ENCODE data around the gene ALG12. TPM values are rescaled to one million over a fixed set of nuclear protein-coding genes. Genes with fewer than 3 reads are reported as not detected.

ALG12 gene
- total RNA-seq, 2 experiments from 2014 or later: 7.4 to 9.6 TPM

DNA sequence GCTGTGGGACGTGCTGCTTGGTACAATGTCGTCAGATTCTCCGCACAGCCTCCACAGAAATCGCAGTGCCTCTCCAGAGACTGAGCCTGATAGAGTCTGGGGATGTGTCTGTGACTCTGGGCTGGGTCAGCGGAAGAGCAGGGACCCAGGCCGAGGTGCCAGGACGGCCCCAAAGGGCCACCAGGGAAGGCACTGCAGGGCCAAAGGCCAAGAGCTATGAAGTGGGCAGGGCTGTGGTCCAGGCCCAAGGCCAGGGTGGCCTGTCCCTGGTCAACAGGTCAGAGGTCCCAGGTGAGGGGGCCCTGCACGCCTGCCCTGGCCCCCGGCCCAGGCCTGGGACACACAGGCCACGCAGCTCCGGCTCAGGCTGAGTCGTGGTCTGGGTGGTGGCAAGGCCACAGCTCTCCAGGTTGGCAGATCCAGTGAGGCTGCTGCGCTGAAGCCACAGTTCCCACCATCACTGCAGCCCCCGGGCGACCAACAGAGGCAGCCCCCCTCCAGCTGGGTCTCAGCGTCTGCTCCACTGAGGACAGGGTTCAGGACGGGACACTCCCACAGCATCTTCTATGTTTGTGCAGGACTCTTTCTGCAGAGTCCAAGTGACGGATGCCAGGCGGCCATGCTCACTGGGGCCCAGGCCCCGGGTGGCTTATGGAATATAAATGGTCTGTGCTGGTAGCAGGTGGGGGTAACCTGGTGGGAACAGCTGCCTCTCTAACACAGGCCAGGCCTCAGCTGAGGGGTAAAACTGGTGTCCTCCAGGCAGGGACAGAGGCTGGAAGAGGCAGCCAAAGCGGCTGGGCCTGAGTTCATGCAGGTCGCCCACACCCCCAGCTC lies 37.6 kb upstream of the ALG12 start:
- peaks cover 6% of the 10 kb centered on the region for H3K4me1 Mint-ChIP-seq (ENCODE audit: low read depth)
- H3K9me3 Mint-ChIP-seq: no peaks in the 10 kb centered on the region
- H3K36me3 Mint-ChIP-seq (ENCODE audit: low read depth): no peaks in the 10 kb centered on the region
- no peak overlapping the region for H3K4me3 Mint-ChIP-seq
- no peak overlapping the region for H3K27ac Mint-ChIP-seq
- CTCF ChIA-PET: interaction anchor here (0.6 to 0.8 kb wide), 2 partner anchors 75 to 135 kb away, joined by 3 to 4 read pairs; no protein-coding TSS in a partner anchor
- DNase-seq: no peak
- no peaks in the 10 kb centered on the region for H3K27me3 Mint-ChIP-seq (ENCODE audit: low read depth)
- intact Hi-C loops (cut with micrococcal nuclease): no loop called here

DNA sequence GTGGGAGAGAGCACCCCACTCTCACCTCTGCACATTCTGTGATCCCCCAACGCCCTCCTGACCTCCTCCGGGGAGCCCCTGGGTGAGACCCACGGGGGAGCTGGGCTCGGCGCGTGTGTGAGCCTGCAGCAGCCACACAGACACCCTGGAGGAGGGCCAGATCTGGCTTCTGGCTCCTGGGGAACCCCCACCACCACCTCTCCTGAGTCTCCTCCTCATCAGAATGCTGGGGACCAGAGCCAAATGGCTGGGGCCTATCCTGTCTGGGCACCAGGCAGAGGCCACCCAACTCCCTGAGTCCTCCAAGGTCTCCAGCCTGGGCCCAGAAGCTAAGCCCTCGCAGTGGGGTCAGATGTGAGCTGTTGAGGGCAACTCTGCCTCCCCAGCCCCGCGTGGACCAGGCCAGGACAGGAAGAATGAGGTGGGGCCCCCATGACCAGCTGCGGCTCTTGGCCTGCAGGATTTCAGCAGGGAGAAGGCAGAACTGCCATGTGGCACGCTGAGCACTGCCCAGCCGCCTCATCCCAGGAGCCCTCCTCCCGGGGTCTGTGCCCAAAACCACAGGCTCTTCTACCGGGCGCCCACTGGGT lies 36.8 kb upstream of the ALG12 start:
- Mint-ChIP-seq H3K27me3 (ENCODE audit: low read depth) (no peaks in the 10 kb centered on the region), H3K4me1 (ENCODE audit: low read depth) (peaks cover 6% of the 10 kb centered on the region), H3K36me3 (ENCODE audit: low read depth) (no peaks in the 10 kb centered on the region), H3K4me3 (no peak overlapping the region), H3K9me3 (no peaks in the 10 kb centered on the region), H3K27ac (no peak overlapping the region)
- CTCF ChIA-PET: interaction anchor here (1.4 kb wide), 1 partner anchor 28 kb away, joined by 3 read pairs; no protein-coding TSS in a partner anchor
- intact Hi-C loops (cut with micrococcal nuclease): no loop called here
- DNase-seq: no peak

DNA sequence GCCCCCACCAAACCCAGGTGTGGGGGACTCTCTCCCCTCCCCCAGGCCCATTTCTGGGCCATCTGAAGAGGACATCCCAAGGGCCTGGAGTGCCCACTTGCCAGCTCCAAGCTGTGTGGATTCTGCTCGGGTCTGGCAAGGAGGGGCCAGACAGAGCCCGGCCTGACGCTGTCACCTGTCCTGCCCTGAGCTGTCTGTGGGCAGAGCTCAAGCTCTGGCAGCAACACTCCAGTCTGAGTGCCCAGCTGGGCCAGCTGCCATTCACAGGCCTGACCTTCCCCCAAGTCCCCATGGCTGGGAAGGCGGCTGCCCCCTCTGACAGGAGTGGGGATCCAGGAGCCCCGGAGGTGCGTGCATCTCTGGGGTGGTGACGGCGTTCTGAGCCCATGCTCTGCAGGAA lies 36.1 kb upstream of the ALG12 start:
- CTCF ChIA-PET: interaction anchor here (1.4 kb wide), 1 partner anchor 28 kb away, joined by 3 read pairs; no protein-coding TSS in a partner anchor
- intact Hi-C loops (cut with micrococcal nuclease): no loop called here
- H3K9me3 Mint-ChIP-seq: no peaks in the 10 kb centered on the region
- H3K27me3 Mint-ChIP-seq (ENCODE audit: low read depth): no peaks in the 10 kb centered on the region
- H3K27ac Mint-ChIP-seq: no peak overlapping the region
- no peak overlapping the region for H3K4me3 Mint-ChIP-seq
- H3K36me3 Mint-ChIP-seq (ENCODE audit: low read depth): no peaks in the 10 kb centered on the region
- no peak for DNase-seq
- peaks cover 6% of the 10 kb centered on the region for H3K4me1 Mint-ChIP-seq (ENCODE audit: low read depth)

DNA sequence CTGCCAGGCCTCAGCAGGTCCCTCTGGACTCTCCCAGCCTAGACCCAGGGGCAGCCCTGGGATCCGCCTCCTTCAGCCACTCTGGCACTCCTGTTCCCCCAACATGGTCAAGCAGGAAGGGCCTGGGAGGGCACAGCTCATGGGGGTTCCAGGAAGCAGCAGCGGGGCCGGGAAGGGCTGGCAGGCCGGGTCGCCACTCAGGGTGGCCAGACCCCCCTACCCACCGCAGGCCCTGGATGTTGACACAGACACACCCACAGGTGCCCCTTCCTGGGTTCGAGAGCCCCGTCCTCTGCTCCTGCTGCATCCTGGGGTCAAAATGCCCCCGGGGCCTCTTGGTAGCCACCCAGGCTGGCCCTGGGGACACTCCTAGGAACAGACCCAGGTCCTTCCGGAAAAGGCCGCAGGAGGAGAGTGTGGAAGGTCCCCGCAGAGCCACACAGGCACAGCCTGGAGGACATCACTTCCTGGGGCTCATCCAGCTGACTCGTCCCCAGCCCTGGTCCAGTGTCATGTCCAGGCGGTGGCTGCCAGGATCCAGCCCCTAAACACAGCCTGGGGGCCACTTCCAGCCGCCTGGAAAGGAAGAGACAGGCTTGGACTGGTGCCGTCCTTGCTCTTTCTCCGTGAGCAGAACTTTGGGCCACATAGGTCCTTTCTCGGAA lies 35.6 kb upstream of the ALG12 start:
- Mint-ChIP-seq H3K4me3 (no peak overlapping the region), H3K9me3 (no peaks in the 10 kb centered on the region), H3K4me1 (ENCODE audit: low read depth) (peaks cover 1% of the 10 kb centered on the region), H3K27ac (no peak overlapping the region), H3K36me3 (ENCODE audit: low read depth) (no peaks in the 10 kb centered on the region), H3K27me3 (ENCODE audit: low read depth) (no peaks in the 10 kb centered on the region)
- intact Hi-C loops (cut with micrococcal nuclease): no loop called here
- CTCF ChIA-PET: interaction anchor here (0.6 to 1.4 kb wide), 2 partner anchors 29 to 72 kb away, joined by 3 read pairs; no protein-coding TSS in a partner anchor
- no peak for DNase-seq

DNA sequence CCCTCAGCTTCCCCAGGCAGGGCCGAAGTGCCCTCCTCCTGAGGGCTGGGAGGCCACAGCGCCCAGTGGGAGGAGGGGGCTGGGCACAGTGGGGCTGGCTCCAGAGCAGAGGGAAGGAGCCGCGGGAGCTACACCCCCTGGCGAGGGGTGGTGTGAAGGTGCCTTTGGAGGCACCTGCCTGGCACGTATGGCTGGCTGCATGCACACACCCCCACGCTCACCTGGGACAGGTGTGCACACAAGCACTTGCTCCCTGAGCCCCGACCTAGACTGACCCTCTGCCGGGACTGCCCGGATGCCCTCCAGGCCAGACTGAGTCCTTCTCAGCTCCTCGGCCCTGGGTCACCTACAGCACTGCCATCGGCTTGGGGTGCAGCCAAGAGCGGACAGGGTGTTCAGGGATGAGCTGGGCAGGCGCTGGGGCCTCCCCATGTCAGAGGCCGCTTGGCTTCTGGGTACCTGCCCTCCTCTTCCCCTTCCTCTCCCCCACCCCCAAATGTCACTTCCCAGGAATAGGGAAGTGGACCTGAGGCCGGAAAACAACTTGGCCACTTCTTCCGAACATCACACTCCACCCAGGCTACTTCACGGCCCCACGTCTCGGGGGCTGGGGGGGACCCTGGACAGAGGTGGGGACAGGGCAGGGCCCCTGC lies 34.9 kb upstream of the ALG12 start:
- no peaks in the 10 kb centered on the region for H3K9me3 Mint-ChIP-seq
- no peak overlapping the region for H3K4me3 Mint-ChIP-seq
- H3K36me3 Mint-ChIP-seq (ENCODE audit: low read depth): no peaks in the 10 kb centered on the region
- intact Hi-C loops (cut with micrococcal nuclease): no loop called here
- H3K27me3 Mint-ChIP-seq (ENCODE audit: low read depth): no peaks in the 10 kb centered on the region
- no peaks in the 10 kb centered on the region for H3K4me1 Mint-ChIP-seq (ENCODE audit: low read depth)
- CTCF ChIA-PET: interaction anchor here (0.6 kb wide), 1 partner anchor 72 kb away, joined by 3 read pairs; no protein-coding TSS in a partner anchor
- H3K27ac Mint-ChIP-seq: no peak overlapping the region
- no peak for DNase-seq

DNA sequence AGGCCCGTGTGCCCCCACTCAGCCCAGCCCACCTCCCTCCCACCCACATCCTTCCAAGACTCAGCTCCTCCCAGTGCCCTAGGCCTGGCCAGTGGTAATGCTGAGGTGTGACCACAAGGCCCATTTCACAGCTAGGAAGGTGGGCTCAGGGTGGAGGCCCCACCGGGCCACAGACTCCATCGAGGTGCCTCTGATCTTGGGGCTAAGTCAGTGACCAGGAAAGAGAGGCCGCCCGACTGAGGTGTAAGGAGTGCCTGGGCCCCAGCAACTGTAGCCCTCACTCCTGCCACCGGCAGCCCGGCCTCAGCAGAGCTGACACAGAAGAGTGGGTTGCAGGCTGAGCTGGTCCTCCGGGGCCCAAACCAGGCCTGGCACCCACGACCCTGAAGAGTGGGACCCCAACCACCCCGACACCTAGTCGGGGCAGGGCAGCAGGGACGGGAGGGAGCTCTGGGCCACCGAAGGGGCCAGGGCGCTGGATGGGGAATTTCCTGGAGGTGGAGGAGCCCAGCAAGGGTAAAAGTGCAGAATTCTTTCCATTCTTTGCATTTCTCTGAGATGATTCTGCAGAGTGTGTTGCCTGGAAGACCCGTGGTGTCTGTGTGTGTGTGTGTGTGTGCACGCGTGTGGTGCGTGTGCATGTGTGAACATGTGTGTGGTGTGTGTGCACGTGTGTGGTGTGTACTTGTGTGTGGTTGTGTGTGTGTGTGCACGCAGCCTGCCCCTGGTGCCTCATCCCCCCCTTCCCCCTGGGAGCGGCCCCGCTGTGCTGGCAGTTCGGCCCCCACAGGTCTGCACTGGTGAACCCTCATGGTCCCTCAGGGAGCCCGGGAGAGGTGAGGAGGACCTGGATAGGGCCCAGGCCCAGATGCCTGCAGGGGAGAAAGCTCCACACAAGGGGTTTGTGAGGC lies 34.0 kb upstream of the ALG12 start:
- Mint-ChIP-seq H3K36me3 (ENCODE audit: low read depth) (no peaks in the 10 kb centered on the region), H3K4me3 (no peak overlapping the region), H3K9me3 (no peaks in the 10 kb centered on the region), H3K27ac (no peak overlapping the region), H3K27me3 (ENCODE audit: low read depth) (no peaks in the 10 kb centered on the region), H3K4me1 (ENCODE audit: low read depth) (no peaks in the 10 kb centered on the region)
- no peak for DNase-seq
- intact Hi-C loops (cut with micrococcal nuclease): no loop called here
- CTCF ChIA-PET: no interaction called here

DNA sequence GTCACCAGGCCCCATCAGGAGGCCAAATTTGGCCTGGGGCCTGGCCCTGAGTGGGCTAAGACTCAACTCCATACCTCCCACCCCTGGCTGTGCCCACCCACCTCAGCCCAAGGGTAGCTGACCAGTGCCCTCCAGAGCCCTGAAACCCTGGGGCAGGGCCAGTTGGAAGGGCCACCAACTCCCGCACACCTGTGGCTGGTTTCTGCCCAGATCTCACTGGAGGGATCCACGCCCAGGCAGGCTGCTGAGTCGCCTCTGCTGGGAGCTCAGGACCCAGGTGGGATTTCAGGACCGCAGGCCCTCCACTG lies 33.4 kb upstream of the ALG12 start:
- no peak overlapping the region for H3K27ac Mint-ChIP-seq
- no peak for DNase-seq
- CTCF ChIA-PET: no interaction called here
- no peaks in the 10 kb centered on the region for H3K4me1 Mint-ChIP-seq (ENCODE audit: low read depth)
- no peak overlapping the region for H3K4me3 Mint-ChIP-seq
- H3K9me3 Mint-ChIP-seq: no peaks in the 10 kb centered on the region
- no peaks in the 10 kb centered on the region for H3K27me3 Mint-ChIP-seq (ENCODE audit: low read depth)
- no peaks in the 10 kb centered on the region for H3K36me3 Mint-ChIP-seq (ENCODE audit: low read depth)
- intact Hi-C loops (cut with micrococcal nuclease): no loop called here

DNA sequence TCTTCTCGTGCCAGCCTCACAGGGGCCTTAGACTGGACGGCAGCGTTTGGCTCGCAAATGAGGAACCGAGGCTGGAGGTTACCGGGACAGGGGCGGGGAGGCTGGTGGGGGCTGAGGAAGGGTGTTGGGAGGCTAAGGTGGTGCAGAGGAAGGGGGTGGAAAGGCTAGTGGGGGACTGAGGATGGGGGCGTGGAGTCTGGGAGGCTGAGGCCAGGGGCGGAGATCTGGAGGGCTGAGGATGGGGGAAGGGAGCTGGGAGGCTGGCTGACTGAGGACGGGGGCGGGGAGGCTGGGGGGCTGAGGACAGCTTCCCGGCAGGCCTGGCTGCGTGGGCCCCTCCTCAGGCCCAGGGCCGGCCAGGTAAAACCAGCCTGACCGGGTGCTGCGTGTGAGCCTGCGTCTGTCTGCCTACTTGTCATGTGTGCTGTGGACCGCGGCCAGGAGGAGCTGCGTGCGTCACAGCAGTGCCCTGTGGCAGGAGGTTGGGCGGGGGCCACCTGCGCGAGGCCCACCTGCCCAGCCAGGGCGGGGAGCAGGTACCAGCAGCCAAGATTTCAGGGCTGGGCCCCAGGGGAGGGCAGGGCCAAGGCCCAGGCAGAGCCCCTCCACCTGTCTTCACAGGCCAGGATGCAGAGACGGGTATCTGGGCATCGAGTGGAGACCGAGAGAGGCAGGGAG lies 32.9 kb upstream of the ALG12 start:
- intact Hi-C loops (cut with micrococcal nuclease): no loop called here
- no peak for DNase-seq
- CTCF ChIA-PET: no interaction called here
- no peak overlapping the region for H3K27ac Mint-ChIP-seq
- H3K27me3 Mint-ChIP-seq (ENCODE audit: low read depth): no peaks in the 10 kb centered on the region
- no peak overlapping the region for H3K4me3 Mint-ChIP-seq
- no peaks in the 10 kb centered on the region for H3K4me1 Mint-ChIP-seq (ENCODE audit: low read depth)
- no peaks in the 10 kb centered on the region for H3K36me3 Mint-ChIP-seq (ENCODE audit: low read depth)
- no peaks in the 10 kb centered on the region for H3K9me3 Mint-ChIP-seq

DNA sequence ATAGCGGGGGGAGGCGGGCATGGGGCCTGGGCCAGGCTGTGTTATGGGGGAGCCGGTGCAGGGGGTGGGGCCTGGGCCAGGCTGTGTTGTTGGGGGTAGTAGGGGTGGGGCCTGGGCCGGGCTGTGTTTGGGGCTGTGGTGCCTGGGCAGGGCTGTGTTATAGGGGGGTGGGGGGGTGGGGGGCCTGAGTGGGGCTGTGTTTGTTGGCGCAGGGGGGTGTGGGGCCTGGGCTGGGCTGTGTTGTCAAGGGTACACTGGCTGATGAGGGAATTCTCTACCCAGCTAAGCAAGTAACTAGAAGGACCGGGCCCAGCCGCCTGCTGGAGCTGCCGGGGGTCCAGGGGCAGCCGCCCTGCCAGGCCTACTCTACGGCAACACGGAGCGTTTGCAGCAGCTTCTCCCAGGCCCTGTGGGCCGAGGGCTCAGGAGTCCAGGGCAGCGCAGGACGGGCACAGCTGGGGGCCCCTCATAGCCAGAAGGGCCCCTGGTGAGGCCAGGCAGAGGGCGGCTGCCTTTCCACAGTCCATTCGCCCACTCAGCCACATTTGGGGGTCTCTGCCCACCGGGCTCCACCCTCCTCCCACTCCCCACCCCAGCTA lies 32.3 kb upstream of the ALG12 start:
- CTCF ChIA-PET: no interaction called here
- intact Hi-C loops (cut with micrococcal nuclease): no loop called here

DNA sequence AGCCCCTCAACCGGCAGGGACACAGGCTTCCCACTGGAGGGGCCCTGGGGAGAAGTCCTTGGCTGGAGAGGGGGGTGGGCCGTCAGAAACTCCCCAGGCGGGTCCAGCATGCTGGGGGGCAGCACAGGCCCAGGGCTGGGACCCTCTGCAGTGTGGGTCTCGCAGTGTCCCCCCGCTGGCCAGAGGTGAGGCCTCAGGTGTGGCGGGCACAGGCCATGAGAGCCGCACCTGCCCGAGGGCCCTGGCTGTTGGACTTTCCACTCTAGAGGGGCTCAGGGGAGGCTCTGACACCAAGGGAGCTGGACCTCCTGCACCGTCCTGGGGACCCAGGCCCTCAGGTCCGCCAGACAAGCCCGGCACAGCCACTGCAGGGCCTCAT lies 31.7 kb upstream of the ALG12 start:
- Mint-ChIP-seq H3K36me3 (ENCODE audit: low read depth) (no peaks in the 10 kb centered on the region), H3K27ac (no peak overlapping the region), H3K4me3 (no peak overlapping the region), H3K4me1 (ENCODE audit: low read depth) (peaks cover 6% of the 10 kb centered on the region), H3K27me3 (ENCODE audit: low read depth) (no peaks in the 10 kb centered on the region), H3K9me3 (no peaks in the 10 kb centered on the region)
- no peak for DNase-seq
- intact Hi-C loops (cut with micrococcal nuclease): no loop called here
- CTCF ChIA-PET: no interaction called here

More for the DNA sequence above, 32.3 kb upstream of the ALG12 start:
- Mint-ChIP-seq H3K36me3 (ENCODE audit: low read depth) (no peaks in the 10 kb centered on the region), H3K27ac (no peak overlapping the region), H3K4me3 (no peak overlapping the region), H3K27me3 (ENCODE audit: low read depth) (no peaks in the 10 kb centered on the region), H3K9me3 (no peaks in the 10 kb centered on the region), H3K4me1 (ENCODE audit: low read depth) (peaks cover 3% of the 10 kb centered on the region)
- DNase-seq: no peak
